ENCODE measurements around the gene PEX1. TPM values are rescaled to one million over a fixed set of nuclear protein-coding genes. Genes with fewer than 3 reads are reported as not detected.

Gene PEX1
- total and polyA plus RNA-seq, 9 of the 15 experiments (the other 6 are each of a cell fraction or from before 2014, with no cell fraction given) = 9.4 to 32.2 (median 19.9) TPM

DNA sequence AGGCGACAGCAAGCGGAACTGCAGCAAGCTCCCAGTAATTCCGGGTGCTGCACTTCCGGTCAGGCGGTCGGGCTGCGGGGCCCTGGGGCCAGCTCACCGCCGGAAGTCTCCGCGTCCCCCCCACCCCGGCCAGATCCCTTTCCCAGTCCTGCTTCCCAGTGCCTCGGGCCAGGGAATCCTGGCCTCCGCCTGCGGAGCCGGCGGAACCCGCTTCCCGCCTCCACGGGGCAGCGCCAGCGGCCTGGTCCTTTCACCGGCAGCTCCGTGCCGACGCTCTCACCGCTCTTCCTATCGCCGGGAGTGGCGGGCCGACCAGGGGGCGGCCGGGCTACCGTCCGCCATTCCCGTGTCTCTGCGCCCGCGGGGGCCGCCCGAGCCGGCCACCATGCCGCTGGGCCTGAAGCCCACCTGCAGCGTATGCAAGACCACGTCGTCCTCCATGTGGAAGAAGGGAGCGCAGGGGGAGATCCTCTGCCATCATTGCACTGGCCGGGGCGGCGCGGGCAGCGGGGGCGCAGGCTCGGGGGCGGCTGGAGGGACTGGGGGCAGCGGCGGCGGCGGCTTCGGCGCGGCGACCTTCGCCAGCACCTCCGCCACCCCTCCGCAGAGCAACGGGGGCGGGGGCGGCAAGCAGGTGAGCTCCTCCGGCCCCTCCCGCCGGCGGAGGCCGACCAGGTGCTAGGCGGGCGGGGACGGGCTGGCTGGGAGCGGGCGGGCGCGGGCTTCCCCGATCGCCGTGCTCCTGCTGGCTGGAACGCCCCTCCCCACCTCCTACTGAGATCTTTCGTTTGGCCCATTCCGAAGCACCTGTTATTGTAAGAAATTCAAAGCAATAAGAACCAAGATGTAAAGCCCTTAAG, 80.7 kb downstream of the PEX1 start, which contains the start of gene GATAD1 (continued):
- TF ChIP-seq, protein P1, sequence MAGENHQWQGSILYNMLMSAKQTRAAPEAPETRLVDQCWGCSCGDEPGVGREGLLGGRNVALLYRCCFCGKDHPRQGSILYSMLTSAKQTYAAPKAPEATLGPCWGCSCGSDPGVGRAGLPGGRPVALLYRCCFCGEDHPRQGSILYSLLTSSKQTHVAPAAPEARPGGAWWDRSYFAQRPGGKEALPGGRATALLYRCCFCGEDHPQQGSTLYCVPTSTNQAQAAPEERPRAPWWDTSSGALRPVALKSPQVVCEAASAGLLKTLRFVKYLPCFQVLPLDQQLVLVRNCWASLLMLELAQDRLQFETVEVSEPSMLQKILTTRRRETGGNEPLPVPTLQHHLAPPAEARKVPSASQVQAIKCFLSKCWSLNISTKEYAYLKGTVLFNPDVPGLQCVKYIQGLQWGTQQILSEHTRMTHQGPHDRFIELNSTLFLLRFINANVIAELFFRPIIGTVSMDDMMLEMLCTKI (IDR thresholded peaks at IDR 0.05; ENCODE audit: partially characterized antibody) = no peak
- TF ChIP-seq DPF2 (IDR thresholded peaks at IDR 0.05) (0 out of 2 replicates have a peak, but pooled peaks have one; percentile 34), NUFIP1 (IDR thresholded peaks at IDR 0.05; ENCODE audit: partially characterized antibody) (no peak), RFX5 (IDR thresholded peaks at IDR 0.05; ENCODE audit: low read depth, low read length) (0 out of 2 replicates have a peak, but pooled peaks have one; percentile 17), ZNF431 (CRISPR knock-in tag; IDR thresholded peaks at IDR 0.05) (peak; percentile 75; the same call in 1 of the 2 replicates), NCOA2 (IDR thresholded peaks at IDR 0.05; ENCODE audit: partially characterized antibody in 2 of 2) (no peak), KLF1 (tag; IDR thresholded peaks at IDR 0.05) (no peak), TAL1 (IDR thresholded peaks at IDR 0.05) (no peak), U2AF1 (optimal IDR thresholded peaks at IDR 0.05; ENCODE audit: low read depth, low read length) (peak; percentile 76), ELF4 (CRISPR knock-in tag; IDR thresholded peaks at IDR 0.05) (peak; percentile 77; the same call in 1 of the 2 replicates), BRD9 (IDR thresholded peaks at IDR 0.05; ENCODE audit: low read depth, partially characterized antibody) (no peak), RFX1 (IDR thresholded peaks at IDR 0.05) (no peak), TGIF2 (CRISPR knock-in tag; IDR thresholded peaks at IDR 0.05) (0 out of 2 replicates have a peak, but pooled peaks have one; percentile 40), ZNF717 (CRISPR knock-in tag; IDR thresholded peaks at IDR 0.05) (no peak), CCNT2 (IDR thresholded peaks at IDR 0.05; ENCODE audit: borderline replicate concordance, extremely low read depth, insufficient read length, low read depth, low read length) (peak; percentile 69), ETS2 (tag; IDR thresholded peaks at IDR 0.05; ENCODE audit: borderline replicate concordance, poor library complexity, severe bottlenecking) (no peak), ZEB2 (IDR thresholded peaks at IDR 0.05) (no peak), ZNF12 (CRISPR knock-in tag; IDR thresholded peaks at IDR 0.05) (no peak)
- TF ChIP-seq, protein P2, sequence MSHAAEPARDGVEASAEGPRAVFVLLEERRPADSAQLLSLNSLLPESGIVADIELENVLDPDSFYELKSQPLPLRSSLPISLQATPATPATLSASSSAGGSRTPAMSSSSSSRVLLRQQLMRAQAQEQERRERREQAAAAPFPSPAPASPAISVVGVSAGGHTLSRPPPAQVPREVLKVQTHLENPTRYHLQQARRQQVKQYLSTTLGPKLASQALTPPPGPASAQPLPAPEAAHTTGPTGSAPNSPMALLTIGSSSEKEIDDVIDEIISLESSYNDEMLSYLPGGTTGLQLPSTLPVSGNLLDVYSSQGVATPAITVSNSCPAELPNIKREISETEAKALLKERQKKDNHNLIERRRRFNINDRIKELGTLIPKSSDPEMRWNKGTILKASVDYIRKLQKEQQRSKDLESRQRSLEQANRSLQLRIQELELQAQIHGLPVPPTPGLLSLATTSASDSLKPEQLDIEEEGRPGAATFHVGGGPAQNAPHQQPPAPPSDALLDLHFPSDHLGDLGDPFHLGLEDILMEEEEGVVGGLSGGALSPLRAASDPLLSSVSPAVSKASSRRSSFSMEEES (CRISPR knock-in tag; IDR thresholded peaks at IDR 0.05) = peak; percentile 28; the same call in 1 of the 2 replicates
- TF ChIP-seq, protein P3, sequence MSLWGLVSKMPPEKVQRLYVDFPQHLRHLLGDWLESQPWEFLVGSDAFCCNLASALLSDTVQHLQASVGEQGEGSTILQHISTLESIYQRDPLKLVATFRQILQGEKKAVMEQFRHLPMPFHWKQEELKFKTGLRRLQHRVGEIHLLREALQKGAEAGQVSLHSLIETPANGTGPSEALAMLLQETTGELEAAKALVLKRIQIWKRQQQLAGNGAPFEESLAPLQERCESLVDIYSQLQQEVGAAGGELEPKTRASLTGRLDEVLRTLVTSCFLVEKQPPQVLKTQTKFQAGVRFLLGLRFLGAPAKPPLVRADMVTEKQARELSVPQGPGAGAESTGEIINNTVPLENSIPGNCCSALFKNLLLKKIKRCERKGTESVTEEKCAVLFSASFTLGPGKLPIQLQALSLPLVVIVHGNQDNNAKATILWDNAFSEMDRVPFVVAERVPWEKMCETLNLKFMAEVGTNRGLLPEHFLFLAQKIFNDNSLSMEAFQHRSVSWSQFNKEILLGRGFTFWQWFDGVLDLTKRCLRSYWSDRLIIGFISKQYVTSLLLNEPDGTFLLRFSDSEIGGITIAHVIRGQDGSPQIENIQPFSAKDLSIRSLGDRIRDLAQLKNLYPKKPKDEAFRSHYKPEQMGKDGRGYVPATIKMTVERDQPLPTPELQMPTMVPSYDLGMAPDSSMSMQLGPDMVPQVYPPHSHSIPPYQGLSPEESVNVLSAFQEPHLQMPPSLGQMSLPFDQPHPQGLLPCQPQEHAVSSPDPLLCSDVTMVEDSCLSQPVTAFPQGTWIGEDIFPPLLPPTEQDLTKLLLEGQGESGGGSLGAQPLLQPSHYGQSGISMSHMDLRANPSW (CRISPR knock-in tag; IDR thresholded peaks at IDR 0.05) = peak; percentile 68; the same call in 1 of the 2 replicates
- TF ChIP-seq, protein P4, sequence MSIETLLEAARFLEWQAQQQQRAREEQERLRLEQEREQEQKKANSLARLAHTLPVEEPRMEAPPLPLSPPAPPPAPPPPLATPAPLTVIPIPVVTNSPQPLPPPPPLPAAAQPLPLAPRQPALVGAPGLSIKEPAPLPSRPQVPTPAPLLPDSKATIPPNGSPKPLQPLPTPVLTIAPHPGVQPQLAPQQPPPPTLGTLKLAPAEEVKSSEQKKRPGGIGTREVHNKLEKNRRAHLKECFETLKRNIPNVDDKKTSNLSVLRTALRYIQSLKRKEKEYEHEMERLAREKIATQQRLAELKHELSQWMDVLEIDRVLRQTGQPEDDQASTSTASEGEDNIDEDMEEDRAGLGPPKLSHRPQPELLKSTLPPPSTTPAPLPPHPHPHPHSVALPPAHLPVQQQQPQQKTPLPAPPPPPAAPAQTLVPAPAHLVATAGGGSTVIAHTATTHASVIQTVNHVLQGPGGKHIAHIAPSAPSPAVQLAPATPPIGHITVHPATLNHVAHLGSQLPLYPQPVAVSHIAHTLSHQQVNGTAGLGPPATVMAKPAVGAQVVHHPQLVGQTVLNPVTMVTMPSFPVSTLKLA (conservative IDR thresholded peaks at IDR 0.05) = peak; percentile 57 to 75

All from K562 (cell line).